HCT116 (cell line): ENCODE results near the gene IGFBP7. TPM values are rescaled to one million over a fixed set of nuclear protein-coding genes. Genes with fewer than 3 reads are reported as not detected.

Source experiments
- ATAC-seq: fragments of 200-7000 bp; cut with Tn5 transposase; 2 replicates; pipeline ENCODE4 v1.9.1; 2020; ENCODE audit warnings: mild to moderate bottlenecking, moderate library complexity
- BruUV-seq: library from RNA; stranded (reverse); fragments of 400-500 nt; replicated peaks from 2 replicates; lab custom pipeline; 2021; lab: Mats Ljungman, UMichigan
- CTCF ChIA-PET: fragments of 300-600 bp; sonication (Branson Sonifier 250); formaldehyde crosslinking; loops from one replicate; lab custom pipeline; 2021; ENCODE audit warnings: antibody characterized with exemption; lab: Charles Lee
- POLR2A ChIA-PET: fragments of 300-600, 350-600 bp; sonication (Branson Sonifier 250); formaldehyde crosslinking; loops from one replicate; lab custom pipeline; 2021; ENCODE audit warnings: antibody characterized with exemption; lab: Charles Lee
- RAD21 ChIA-PET, 2 experiments: fragments of 300-600 bp; sonication (Branson Sonifier 250); formaldehyde crosslinking; loops; one replicate each; lab custom pipeline; 2023; ENCODE audit warnings: low total read pairs in 2 of 2; ENCODE audit not compliant: uncharacterized antibody in 2 of 2, unreplicated experiment in 2 of 2, low non-redundant PET in 1 of 2; lab: Charles Lee
- DNase-seq: peaks from one replicate; pipeline ENCODE4 v3.0.0-alpha.2; 2010; ENCODE audit warnings: low read depth, low spot score
- H2AFZ ChIP-seq: fragments of 200-600 bp; shearing (Covaris generic), sonication (generic); 2 replicates; pipeline ENCODE4 v1.6.1; 2017; ENCODE audit warnings: low read depth, mixed run types, mixed read lengths, antibody characterized with exemption, low read length; ENCODE audit not compliant: poor library complexity, severe bottlenecking
- H3K27ac ChIP-seq: 2 replicates; pipeline ENCODE4 v1.5.1; 2012; ENCODE audit warnings: low read depth, low read length
- H3K27me3 ChIP-seq: fragments of 200-600 bp; sonication (generic); 2 replicates; pipeline ENCODE4 v1.6.1; 2016; ENCODE audit warnings: mixed run types, low read length, mixed read lengths; ENCODE audit not compliant: insufficient read depth
- H3K36me3 ChIP-seq, 2 experiments: fragments of 200-500 bp in 1 of 2; fragments of 200-600 bp in 1 of 2; sonication (Bioruptor generic) in 1 of 2; sonication (generic) in 1 of 2; 2 replicates each; pipeline versions ENCODE4 v1.5.1 to v1.6.1; 2014 to 2016; ENCODE audit warnings: low read length in 2 of 2, inconsistent platforms in 1 of 2, mixed read lengths in 1 of 2, mixed run types in 1 of 2; ENCODE audit not compliant: insufficient read depth in 2 of 2, control insufficient read depth in 1 of 2
- H3K4me1 ChIP-seq, 2 experiments: fragments of 200-600 bp in 1 of 2; sonication (generic) in 1 of 2; 2 replicates each; pipeline versions ENCODE4 v1.5.1 to v1.6.1; 2012 to 2017; ENCODE audit warnings: low read length in 2 of 2, inconsistent platforms in 1 of 2, mild to moderate bottlenecking in 1 of 2, mixed read lengths in 1 of 2, mixed run types in 1 of 2, moderate library complexity in 1 of 2; ENCODE audit not compliant: insufficient read depth in 2 of 2, control insufficient read depth in 1 of 2
- H3K4me2 ChIP-seq: fragments of 200-600 bp; sonication (generic); 2 replicates; pipeline ENCODE4 v1.6.1; 2017; ENCODE audit warnings: mixed run types, low read length, mixed read lengths
- H3K4me3 ChIP-seq, 2 experiments: fragments of 200-600 bp in 1 of 2; sonication (generic) in 1 of 2; replicated peaks in 1 of 2; 2 replicates each; pipeline ENCODE4 v1.5.1; 2011 to 2016; ENCODE audit warnings: low read length in 2 of 2, control low read depth in 1 of 2, low read depth in 1 of 2, mild to moderate bottlenecking in 1 of 2, mixed read lengths in 1 of 2, mixed run types in 1 of 2
- H3K79me2 ChIP-seq: fragments of 200-600 bp; sonication (generic); 2 replicates; pipeline ENCODE4 v1.6.1; 2017; ENCODE audit warnings: mild to moderate bottlenecking, mixed run types, low read length, moderate library complexity, mixed read lengths; ENCODE audit not compliant: insufficient read depth
- H3K9ac ChIP-seq: fragments of 200-600 bp; sonication (generic); 2 replicates; pipeline ENCODE4 v1.6.1; 2016; ENCODE audit warnings: low read length, mixed read lengths
- H3K9me2 ChIP-seq: fragments of 200-600 bp; sonication (generic), shearing (Covaris generic); 2 replicates; pipeline ENCODE4 v1.6.1; 2017; ENCODE audit warnings: mixed run types, mild to moderate bottlenecking, moderate library complexity; ENCODE audit not compliant: insufficient read depth
- H3K9me3 ChIP-seq, 2 experiments: fragments of 200-500 bp in 1 of 2; fragments of 200-600 bp in 1 of 2; sonication (Bioruptor generic) in 1 of 2; sonication (generic) in 1 of 2; 2 replicates each; pipeline ENCODE4 v1.6.1; 2014 to 2017; ENCODE audit warnings: low read length in 2 of 2, mixed read lengths in 2 of 2, inconsistent platforms in 1 of 2, low read depth in 1 of 2, mild to moderate bottlenecking in 1 of 2, mixed run types in 1 of 2, moderate library complexity in 1 of 2; ENCODE audit not compliant: control insufficient read depth in 1 of 2, insufficient read depth in 1 of 2
- H4K20me1 ChIP-seq: fragments of 200-600 bp; sonication (generic), shearing (Covaris generic); 2 replicates; pipeline ENCODE4 v1.6.1; 2017; ENCODE audit warnings: mixed run types, mild to moderate bottlenecking, moderate library complexity; ENCODE audit not compliant: insufficient read depth
- CTCF ChIP-seq, 3 experiments: fragments of 200-600 bp in 1 of 3; sonication (generic) in 1 of 3; IDR thresholded peaks in 2 of 3; conservative IDR thresholded peaks in 1 of 3; 2 replicates each; pipeline ENCODE4 v1.5.1; 2012 to 2017; ENCODE audit warnings: low read depth in 2 of 3, low read length in 2 of 3, antibody characterized with exemption in 1 of 3, borderline replicate concordance in 1 of 3, control low read depth in 1 of 3, mild to moderate bottlenecking in 1 of 3, mixed read lengths in 1 of 3, mixed run types in 1 of 3, moderate library complexity in 1 of 3; ENCODE audit not compliant: insufficient read depth in 1 of 3
- ELF1 ChIP-seq: IDR thresholded peaks from 2 replicates; pipeline ENCODE4 v1.6.1; 2012; ENCODE audit warnings: low read depth, borderline replicate concordance
- REST ChIP-seq: IDR thresholded peaks from 2 replicates; pipeline ENCODE4 v1.6.1; 2012; ENCODE audit warnings: low read depth
- ZFX ChIP-seq: fragments of 450-650 bp; IDR thresholded peaks from 2 replicates; pipeline ENCODE4 v1.6.1; 2017
- intact Hi-C: fragments of 100-400 bp; cut with micrococcal nuclease; formaldehyde crosslinking; loops from 2 replicates; pipeline ENCODE4 v1.10.0; 2022
- total RNA-seq: library from RNA; stranded (reverse); gene quantifications from one replicate; pipeline ENCODE4 v1.2.1, GENCODE V29; 2021; ENCODE audit not compliant: unreplicated experiment
- TF ChIP-seq, protein P1 (sequence below): IDR thresholded peaks from 2 replicates; pipeline ENCODE4 v1.6.1; 2012

The IGFBP7 gene
- total RNA-seq, 1 experiment from 2014 or later: 0.91 TPM

- H3K9me3 ChIP-seq: no peaks in the 10 kb centered on the region
- H3K36me3 ChIP-seq: no peaks in the 10 kb centered on the region
- no peak overlapping the region for H3K27ac ChIP-seq
- no peak overlapping the region for H2AFZ ChIP-seq
- POLR2A ChIA-PET: no interaction called here
- no peaks in the 10 kb centered on the region for H4K20me1 ChIP-seq
- intact Hi-C loops: no loop called here
- DNase-seq (no peak), ATAC-seq (no peak)
- peaks cover 18% of the 10 kb centered on the region for H3K27me3 ChIP-seq
- H3K9me2 ChIP-seq: no peaks in the 10 kb centered on the region
- H3K79me2 ChIP-seq: no peaks in the 10 kb centered on the region
- TF ChIP-seq REST (no peak), CTCF (IDR thresholded peaks at IDR 0.05 in 2 of 3, conservative IDR thresholded peaks at IDR 0.05 in 1 of 3; ENCODE audit: borderline replicate concordance in 1 of 3, insufficient read depth in 1 of 3, low read depth in 2 of 3, low read length in 2 of 3) (no peak), ELF1 (no peak), ZFX (no peak)
- TF ChIP-seq, protein P1, sequence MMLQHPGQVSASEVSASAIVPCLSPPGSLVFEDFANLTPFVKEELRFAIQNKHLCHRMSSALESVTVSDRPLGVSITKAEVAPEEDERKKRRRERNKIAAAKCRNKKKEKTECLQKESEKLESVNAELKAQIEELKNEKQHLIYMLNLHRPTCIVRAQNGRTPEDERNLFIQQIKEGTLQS: no peak
- no TSS peak for BruUV-seq
- H3K4me2 ChIP-seq: no peak overlapping the region
- RAD21 ChIA-PET: no interaction called here
- H3K9ac ChIP-seq: no peak overlapping the region
- no peak overlapping the region for H3K4me3 ChIP-seq
- CTCF ChIA-PET: no interaction called here
- no peaks in the 10 kb centered on the region for H3K4me1 ChIP-seq
Measured at GRCh38 chr4:57125996-57126395, 15.8 kb upstream of the IGFBP7 start.
